Cerebellar cortex (tissue), 1 donor: ENCODE results near the gene PSMD13.
"Not testable (repeated sequence)": the region's sequence is repeated elsewhere in the genome, so short reads cannot be mapped to it uniquely, and the experiment has no call there.

Experiments
- DNase-seq: peaks from one replicate; pipeline ENCODE4 v3.0.0-alpha.2; 2015; ENCODE audit warnings: low spot score

Gene PSMD13

DNA sequence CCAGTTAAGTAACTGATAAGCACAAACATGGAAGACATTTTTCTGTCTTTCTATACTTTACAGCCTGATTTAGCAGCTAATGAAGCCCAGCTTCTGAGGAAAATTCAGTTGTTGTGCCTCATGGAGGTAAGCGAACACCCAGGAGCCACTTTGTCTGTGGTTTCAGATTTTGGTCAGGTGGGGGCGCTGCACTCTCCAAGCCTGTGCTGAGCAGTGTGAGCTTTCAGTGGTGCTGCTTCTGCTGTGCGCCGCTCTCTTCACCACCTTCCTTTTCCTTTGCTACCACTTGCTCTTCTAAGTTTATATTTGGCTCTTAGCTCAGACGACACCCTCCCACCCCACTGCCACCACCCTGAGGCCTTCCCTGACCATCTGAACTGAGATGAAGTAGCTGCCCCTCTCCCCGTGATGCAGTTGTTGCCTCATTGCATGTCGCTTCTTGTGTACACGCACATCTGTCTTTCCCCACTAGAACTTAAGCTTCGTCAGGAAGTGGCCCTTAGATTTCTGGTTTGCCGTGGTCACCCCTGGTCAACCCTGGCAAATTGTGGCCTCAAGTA, 14.0 kb downstream of the PSMD13 start:
- DNase-seq = peak; percentile 56

DNA sequence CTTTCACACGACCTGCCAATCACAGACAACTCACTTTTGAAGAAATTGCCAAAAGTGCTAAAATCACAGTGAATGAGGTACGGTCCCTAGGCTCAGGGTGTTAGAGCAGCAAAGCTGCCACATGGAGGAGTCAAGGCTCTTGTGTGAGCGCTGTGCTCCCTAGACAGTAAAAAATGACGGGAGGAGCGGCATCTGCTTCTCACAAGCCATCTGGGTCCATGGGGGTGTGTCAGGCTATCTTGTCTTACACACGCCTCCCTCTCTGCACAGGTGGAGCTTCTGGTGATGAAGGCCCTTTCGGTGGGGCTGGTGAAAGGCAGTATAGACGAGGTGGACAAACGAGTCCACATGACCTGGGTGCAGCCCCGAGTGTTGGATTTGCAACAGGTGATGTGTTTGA, 14.8 kb downstream of the PSMD13 start:
- no peak for DNase-seq

GRCh38 chr11:252666-253065, 15.9 kb downstream of the PSMD13 start:
- DNase-seq = no peak

GRCh38 chr11:253160-253885, 16.5 kb downstream of the PSMD13 start:
- no peak for DNase-seq

- no peak for DNase-seq
Measured at GRCh38 chr11:253886-254270, 17.1 kb downstream of the PSMD13 start.

DNA sequence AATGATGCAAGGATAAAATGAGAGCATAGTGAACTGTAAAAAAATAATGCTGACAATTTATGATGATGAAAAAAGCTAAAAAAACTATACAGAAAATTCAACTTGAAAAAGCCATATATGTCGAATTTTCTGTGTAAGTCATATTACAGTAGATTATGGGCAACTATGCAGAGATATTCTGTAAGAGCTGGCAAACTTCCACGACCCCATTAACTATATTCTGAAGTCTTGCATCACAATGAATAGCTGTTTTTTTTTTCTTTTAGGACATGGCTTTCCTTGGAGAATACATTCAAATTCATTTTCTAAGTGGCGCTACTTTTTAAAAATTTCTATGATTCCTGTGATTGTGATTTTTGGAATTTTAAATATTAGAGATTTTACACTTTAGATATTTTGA, 18.4 kb downstream of the PSMD13 start:
- DNase-seq = no peak

DNA sequence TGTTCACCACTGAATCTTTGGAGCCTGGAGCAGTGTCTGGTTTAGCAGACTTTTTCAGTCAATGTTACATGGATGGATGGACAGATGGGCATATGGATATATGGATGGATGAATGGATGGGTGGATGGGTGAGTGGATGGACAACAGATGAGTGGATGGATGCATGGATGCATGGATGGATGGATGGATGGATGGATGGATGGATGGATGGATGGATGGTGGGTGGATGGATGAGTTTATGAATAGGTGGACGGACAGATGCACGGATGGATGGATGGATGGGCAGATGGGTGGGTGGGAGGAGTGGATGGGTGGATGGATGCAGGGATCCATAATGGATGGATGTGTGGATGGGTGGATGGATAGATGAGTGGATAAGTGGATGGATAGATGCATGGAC, 19.0 kb downstream of the PSMD13 start:
- no peak for DNase-seq

DNA sequence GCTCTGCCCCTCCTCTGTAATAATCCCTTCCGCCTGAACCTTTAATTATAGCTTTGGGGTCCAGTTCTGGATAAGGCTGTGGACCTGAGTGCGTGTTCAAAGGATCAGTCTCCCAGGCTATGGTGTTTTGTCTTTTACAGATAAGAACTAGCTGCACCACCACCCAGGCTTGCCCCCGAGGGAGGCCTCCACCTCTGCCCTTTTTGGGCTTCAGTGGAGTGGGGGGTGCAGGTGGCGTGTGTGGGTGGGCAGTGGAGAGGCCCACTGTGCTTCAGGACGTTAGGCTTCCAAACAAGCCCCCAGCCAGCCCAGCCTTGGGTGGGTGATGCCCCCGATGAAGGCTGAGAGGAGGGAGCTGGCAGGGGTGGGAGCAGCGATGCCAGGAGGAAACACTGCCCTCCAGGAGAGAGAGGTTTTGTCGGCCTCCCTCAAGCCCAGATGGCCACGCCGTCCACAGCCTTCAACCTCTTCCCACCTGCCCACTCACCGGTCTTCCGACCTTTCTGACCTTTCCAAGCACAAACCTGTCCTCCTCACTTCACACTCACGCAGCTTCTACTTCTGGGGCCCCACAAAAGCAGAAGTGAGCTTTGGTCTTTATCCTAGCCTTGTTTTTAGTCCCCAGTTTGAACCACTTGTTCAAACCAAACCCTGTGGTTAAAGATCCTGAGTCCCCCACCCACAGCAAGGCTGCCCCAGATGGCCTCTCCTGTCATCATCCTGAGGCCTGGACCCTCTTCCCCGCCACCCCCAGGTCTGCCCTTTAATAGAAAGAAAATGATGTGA, 20.4 kb downstream of the PSMD13 start:
- no peak for DNase-seq

DNA sequence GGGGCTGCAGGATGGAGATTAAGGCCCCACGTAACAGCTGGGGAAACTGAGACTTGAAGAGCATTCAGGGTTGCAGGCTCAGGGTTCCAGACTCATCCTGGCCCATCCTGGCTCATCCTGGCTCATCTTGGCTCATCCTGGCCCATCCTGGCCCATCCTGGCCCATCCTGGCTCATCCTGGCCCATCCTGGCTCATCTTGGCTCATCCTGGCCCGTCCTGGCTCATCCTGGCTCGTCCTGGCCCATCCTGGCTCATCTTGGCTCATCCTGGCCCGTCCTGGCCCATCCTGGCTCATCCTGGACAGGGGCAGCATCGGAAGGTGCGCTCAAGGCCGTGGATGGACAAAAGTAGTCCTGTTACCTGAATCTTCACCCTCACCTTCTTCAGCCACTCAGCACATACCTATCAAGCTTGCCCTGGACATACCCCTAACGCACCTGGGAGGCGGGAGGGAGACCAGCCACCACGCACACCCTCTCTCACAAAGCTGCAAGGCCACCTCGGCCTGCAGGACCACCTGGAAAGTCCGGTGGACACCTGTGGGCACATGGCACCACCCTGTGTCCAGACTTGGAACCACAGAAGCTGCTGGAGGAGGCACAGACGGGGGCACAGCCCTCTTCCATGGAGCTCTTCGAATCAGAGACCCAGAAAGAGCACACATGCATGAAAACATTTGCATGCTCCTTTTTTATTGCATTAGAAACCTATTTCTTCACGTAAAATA, 21.2 kb downstream of the PSMD13 start:
- DNase-seq = no peak

DNA sequence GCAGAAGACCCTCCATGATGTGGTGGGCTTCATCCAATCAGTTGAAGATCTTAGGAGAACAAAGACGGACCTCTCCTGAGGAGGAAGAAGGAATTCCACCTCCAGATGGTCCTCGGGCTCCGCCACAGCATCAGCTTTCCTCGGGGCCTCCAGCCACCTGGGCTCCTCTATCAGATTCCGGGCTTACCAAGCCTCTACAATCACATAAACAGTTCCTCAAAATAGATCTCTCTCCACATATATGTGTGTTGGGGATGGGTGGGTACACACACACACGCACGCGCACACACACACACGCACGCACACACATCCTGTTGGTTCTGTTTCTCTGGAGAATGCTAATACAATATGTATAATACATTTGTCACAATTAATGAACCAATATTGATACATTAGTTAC, 22.6 kb downstream of the PSMD13 start:
- DNase-seq = no peak

GRCh38 chr11:261624-262023, 24.8 kb downstream of the PSMD13 start:
- no peak for DNase-seq

GRCh38 chr11:266676-267439, 30.1 kb downstream of the PSMD13 start:
- no peak for DNase-seq

DNA sequence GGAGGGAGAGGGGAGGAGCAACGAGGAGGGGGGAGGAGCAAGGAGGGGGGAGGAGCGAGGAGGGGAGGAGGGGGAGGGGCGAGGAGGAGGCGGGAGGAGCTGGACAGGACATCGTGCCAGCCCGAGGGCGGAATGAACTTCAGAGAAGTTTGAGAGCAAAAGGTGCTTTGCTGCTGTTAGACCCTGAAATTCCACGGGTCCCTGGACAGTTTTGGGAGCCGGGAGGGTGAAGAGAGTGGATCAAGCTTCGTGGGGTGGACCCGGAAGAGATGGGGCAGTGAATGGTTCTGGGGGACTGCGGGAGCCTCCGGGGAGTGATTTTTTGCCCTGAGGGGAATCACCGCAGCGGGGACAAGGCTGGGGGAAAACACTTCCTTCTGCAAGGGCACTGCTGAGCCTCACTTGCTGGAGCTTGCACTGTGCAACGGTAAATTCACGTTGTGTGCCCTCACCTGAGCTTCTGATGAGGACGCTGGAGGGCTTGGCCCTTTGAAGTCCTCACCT, 30.8 kb downstream of the PSMD13 start:
- no peak for DNase-seq

DNA sequence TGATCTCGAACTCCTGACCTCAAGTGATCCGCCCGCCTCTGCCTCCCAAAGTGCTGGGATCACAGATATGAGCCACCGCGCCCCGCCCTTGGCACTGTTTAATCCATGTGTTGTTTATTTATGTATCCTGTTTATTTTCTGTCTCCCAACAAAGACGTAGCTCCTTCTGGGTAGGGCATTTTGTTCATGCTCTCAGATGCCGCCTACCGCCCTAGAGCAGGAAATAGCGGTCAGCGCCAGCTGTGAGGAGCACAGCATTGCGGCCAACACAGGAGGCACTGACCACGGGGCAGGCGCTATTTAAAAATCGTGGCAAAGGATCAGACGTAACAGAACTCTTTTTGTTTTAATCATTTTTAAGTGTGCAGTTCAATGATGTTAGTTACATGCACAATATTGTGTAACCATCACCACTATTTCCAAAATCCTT, 32.0 kb downstream of the PSMD13 start:
- DNase-seq = not testable (repeated sequence)

GRCh38 chr11:269146-269890, 32.5 kb downstream of the PSMD13 start:
- no peak for DNase-seq

DNA sequence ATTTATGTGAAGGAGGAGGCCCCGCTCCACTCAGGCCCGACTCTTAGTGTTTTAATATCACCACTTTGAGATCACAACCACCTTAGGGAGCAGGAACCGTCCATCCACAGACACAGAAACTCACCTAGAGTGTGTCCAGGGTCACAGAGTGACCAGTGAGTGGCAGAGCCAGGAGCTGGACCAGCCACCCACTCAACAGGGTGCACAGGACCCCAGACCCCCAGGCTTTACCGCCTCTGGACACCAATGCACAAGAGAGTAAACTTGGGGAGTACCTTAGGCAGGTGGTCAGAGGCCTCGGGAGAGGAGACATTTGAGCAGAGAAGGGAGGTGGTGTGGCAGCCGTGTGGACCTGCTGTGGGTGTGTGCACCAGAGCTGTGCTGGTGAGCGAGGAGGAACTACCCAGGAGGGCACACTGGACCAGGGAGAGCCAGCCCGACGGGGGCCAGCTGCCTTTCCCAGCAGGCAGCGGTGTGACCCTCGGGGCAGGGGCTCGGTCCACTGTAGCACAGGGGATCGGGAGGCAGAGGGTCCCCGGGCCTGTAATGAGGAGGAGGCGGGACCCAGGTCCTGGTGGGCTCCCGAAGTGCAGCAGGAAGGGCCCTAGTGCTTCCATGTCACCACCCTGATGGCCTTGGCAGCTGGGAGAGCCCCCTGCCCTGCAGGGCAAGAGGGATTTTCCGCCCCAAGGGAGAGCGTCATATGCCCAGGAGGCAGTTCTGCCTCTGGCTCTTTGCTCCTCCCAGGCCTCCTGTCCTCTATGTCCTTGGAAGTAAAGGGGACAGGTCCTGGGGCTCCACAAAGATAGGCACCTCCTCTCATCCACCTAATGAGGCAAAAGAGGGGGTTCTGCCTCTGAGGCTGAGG, 33.9 kb downstream of the PSMD13 start:
- DNase-seq = no peak

DNA sequence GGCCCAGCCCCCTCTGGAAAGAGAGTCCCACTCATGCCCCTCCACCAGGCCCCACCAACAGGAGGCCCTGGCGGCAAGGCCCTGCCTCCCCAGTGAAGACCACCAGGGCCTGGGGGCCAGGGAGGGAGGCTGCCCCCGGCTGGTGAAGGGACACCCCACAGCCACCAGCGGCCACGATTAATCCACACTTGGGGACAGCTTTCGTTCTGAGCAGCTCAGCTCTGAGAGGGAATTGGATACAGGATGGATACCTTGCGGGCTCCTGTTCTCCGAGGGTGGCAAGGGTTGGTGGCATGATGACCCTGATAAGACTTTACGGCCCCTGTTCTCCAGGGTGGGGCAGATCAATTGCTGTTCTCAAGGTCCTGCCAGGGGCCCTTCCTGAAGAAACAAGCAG, 34.5 kb downstream of the PSMD13 start:
- DNase-seq = no peak

DNA sequence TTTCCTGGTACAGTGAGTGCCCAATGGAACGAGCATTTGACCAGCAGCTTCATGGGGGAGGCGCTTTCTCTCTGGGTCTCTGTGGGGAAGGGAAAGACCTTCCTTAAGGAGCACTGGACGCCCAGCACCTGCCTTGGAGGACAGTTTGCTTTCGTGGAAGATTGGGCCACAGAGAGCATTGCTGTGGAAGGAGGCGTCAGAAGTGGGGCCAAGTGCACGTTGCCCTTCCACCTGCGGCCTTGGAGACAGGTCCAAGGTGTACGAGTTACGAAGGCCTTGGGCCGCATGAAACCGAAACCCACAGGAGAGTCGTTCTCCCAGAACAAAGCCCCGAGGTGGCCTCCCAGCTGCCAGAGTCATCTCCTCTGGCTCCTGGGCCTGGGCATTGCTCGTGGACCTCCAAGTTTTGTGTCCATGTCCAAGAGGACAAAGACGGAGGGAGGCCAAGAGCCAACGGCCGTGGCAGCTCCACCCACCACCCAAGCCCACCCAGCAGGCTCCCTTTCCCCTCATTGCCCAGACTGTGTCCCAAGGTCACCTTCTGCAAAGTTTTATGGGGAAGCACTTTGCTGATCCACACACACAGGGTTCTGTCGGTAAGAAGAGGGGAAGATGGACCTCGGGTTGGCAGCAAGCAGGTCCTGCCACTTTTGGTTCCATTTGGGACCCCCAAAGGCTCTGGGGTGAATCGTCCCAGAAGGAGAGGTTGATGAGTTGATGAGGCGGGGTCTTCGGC, 35.6 kb downstream of the PSMD13 start:
- no peak for DNase-seq

DNA sequence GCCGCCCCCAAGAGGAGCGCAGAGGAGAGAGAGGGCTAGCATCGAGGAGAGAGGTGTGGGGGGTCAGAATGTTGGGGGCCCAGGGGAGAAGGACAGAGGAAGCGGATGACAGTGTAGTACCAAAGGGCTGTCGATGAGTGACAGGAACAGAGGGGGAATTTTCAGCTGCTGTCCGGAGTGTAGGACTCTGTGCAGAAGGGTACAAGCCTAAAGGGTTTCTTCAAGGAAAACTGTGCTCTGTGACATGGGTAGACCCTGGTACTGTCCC, 36.1 kb downstream of the PSMD13 start:
- DNase-seq = no peak

DNA sequence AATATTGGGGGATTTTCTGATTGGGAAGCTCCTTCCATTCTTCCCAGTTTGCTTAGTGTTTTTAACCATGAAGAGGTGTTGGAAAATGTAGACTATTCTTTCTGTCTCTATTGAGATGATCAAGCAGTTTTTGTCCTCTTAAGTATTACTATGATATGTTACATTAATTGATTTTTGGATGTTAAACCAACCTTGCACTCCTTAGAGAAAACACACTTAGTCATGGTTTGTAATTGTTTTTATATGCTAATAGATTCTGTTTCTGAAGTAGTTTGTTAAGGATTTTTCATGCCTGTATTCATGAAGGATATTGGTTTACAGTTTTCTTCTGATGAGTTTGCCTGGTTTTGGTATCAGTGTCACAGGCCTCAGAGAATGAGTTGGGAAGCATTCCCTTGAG, 39.4 kb downstream of the PSMD13 start:
- DNase-seq = no peak
